Tibial artery (tissue), 4 donors: ENCODE results near the gene ZNF516.

ENCODE experiments used
- DNase-seq, 2 donors: peaks; one replicate each; pipeline ENCODE4 v3.0.0-alpha.2; 2019
- H3K27ac ChIP-seq, 2 donors: fragments of 200-600 bp; sonication (generic) in 1 of 2; 1 replicate in 1 of 2; 2 replicates in 1 of 2; pipeline ENCODE4 v1.5.1; 2018 to 2019; ENCODE audit warnings: mild to moderate bottlenecking in 1 of 2
- H3K27me3 ChIP-seq, 2 donors: fragments of 200-600 bp; sonication (generic) in 1 of 2; one replicate each; pipeline versions ENCODE4 v1.5.1 to v1.6.0; 2016 to 2019
- H3K36me3 ChIP-seq, 3 donors: fragments of 200-600 bp; sonication (generic) in 2 of 3; one replicate each; pipeline ENCODE4 v1.5.1; 2016 to 2019; ENCODE audit warnings: mild to moderate bottlenecking in 2 of 3
- H3K4me1 ChIP-seq, 4 donors: fragments of 200-600 bp; sonication (generic) in 2 of 4; 1 replicate in 3 of 4; 2 replicates in 1 of 4; pipeline ENCODE4 v1.5.1; 2016 to 2019
- H3K4me3 ChIP-seq, 2 donors: fragments of 200-600 bp; sonication (generic) in 1 of 2; 1 replicate in 1 of 2; 2 replicates in 1 of 2; pipeline ENCODE4 v1.5.1; 2018 to 2019; ENCODE audit warnings: mild to moderate bottlenecking in 2 of 2
- H3K9me3 ChIP-seq, 3 donors: fragments of 200-600 bp; sonication (generic) in 1 of 3; one replicate each; pipeline ENCODE4 v1.5.1; 2016 to 2019
- intact Hi-C: fragments of 100-400 bp; cut with DNase I; formaldehyde crosslinking; loops from one replicate; pipeline ENCODE4 v1.15.0; 2023; ENCODE audit warnings: low total_unique reads
- TF ChIP-seq, protein P1 (sequence below), 2 experiments: fragments of 200-600 bp in 1 of 2; fragments of 450-650 bp in 1 of 2; IDR thresholded peaks; one replicate each; pipeline ENCODE4 v1.5.1; 2017 to 2019; ENCODE audit warnings: antibody characterized with exemption in 2 of 2, mild to moderate bottlenecking in 1 of 2, moderate library complexity in 1 of 2

The ZNF516 gene

DNA sequence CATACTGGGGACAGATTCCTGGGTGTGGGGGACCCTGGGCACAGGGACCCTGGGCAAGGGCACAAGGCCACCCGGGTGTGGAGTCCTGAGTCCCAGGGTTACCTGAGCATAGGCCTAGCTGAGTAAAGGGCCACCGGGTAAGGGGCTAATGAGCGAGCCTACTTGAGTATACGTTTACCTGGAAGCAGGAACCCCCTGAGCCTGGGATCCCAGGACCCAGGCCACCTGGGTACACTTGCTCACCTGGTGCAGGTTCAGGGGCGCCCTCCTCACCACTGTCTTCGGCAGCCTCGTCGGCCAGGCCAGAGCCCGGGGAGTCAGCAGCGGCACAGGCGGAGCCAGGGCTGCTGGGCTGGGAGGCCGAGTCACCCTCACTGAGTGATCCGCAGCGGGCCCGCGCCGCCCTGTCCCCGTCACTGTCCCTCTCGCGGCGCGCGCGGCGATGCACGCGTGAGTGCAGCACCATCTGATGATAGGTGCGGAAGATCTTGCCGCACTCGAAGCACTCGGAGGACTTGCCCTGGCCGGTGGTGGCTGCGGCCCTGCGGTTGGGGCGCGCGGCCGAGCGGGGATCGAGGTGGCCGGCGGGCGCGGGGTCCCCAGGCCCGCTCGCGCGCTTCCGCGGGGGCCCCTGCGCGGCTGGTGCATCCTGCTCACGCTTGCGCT lies 53.9 kb downstream of the ZNF516 start:
- Histone ChIP-seq H3K27me3 (no peaks in the 10 kb centered on the region), H3K27ac (no peak overlapping the region), H3K9me3 (no peaks in the 10 kb centered on the region), H3K4me1 (peaks cover 0 to 13% (median 9%) of the 10 kb centered on the region in 4 donors), H3K4me3 (no peak overlapping the region), H3K36me3 (peaks cover 0 to 23% (median 21%) of the 10 kb centered on the region in 3 donors)
- intact Hi-C loops = no loop called here
- no peak for DNase-seq
- TF ChIP-seq, protein P1, sequence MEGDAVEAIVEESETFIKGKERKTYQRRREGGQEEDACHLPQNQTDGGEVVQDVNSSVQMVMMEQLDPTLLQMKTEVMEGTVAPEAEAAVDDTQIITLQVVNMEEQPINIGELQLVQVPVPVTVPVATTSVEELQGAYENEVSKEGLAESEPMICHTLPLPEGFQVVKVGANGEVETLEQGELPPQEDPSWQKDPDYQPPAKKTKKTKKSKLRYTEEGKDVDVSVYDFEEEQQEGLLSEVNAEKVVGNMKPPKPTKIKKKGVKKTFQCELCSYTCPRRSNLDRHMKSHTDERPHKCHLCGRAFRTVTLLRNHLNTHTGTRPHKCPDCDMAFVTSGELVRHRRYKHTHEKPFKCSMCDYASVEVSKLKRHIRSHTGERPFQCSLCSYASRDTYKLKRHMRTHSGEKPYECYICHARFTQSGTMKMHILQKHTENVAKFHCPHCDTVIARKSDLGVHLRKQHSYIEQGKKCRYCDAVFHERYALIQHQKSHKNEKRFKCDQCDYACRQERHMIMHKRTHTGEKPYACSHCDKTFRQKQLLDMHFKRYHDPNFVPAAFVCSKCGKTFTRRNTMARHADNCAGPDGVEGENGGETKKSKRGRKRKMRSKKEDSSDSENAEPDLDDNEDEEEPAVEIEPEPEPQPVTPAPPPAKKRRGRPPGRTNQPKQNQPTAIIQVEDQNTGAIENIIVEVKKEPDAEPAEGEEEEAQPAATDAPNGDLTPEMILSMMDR (IDR thresholded peaks at IDR 0.05) = no peak

DNA sequence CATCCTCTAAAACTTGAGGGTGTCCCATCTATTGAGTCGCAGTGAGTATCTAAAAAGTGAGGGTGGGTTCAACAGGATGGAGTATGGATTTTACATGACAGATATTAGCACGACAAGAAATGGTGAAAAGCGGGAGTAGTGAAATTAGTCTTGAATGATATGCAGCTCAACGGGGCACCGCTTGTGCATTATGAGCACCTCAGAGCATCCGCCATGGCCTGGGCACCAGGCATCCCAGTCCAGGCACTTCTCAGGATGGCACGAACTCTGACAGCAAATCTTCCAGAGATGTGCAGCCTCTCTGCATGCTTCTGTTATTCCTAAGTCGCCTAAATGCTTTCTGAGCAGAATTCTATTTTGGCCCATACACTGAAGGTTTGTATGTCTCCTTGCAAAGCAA lies 57.1 kb downstream of the ZNF516 start:
- Histone ChIP-seq H3K4me1 (no peaks in the 10 kb centered on the region), H3K36me3 (peaks cover 0 to 38% (median 26%) of the 10 kb centered on the region in 3 donors), H3K9me3 (no peaks in the 10 kb centered on the region), H3K4me3 (no peak overlapping the region), H3K27me3 (no peaks in the 10 kb centered on the region), H3K27ac (no peak overlapping the region)
- TF ChIP-seq, protein P1 (IDR thresholded peaks at IDR 0.05) = no peak
- intact Hi-C loops = no loop called here
- DNase-seq = no peak

DNA sequence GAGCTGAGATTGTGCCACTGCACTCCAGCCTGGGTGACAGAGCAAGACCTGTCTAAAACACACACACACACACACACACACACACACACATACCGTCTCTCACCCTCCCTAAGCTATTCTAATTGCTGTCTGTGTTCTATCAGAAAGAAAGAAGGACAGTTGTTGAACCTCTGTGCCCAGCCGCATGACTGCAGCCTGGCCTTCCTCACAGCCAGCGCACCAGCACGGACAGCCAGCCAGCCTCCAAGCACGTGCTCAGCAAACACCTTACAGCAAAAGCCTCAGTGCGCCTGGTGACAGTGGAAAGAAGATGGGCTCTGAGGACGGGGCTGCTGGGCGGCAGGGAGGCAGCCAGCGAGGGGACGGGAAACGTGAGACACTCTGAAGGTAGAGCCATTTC lies 58.0 kb downstream of the ZNF516 start:
- TF ChIP-seq, protein P1 (IDR thresholded peaks at IDR 0.05) = no peak
- H3K9me3 ChIP-seq = no peaks in the 10 kb centered on the region
- H3K27ac ChIP-seq = no peak overlapping the region
- intact Hi-C loops = no loop called here
- peaks cover 0 to 31% (median 17%) of the 10 kb centered on the region in 3 donors for H3K36me3 ChIP-seq
- no peaks in the 10 kb centered on the region for H3K4me1 ChIP-seq
- H3K27me3 ChIP-seq = no peaks in the 10 kb centered on the region
- H3K4me3 ChIP-seq = no peak overlapping the region
- no peak for DNase-seq

DNA sequence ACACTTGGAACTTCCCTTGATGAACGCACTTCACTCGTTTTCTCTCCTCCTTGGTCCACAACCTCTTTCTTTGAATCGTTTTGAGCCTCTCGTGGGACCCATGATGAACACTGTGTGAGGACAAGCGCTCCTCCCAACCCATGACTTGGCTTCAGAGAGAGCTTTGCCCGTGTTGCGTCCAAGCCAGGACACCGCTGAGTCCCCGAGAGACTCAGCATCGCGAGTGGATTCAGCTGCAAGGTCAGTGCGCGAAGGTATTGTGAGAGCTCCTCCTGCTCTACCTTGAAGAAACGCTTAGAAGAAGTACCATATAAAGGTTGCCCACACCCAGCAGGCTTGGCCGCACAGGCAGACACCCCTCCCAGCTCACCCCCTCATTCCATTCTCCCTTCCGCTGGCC lies 58.7 kb downstream of the ZNF516 start:
- no peaks in the 10 kb centered on the region for H3K9me3 ChIP-seq
- H3K27me3 ChIP-seq = no peaks in the 10 kb centered on the region
- no peak overlapping the region for H3K4me3 ChIP-seq
- no peak overlapping the region for H3K27ac ChIP-seq
- intact Hi-C loops = no loop called here
- no peaks in the 10 kb centered on the region for H3K4me1 ChIP-seq
- no peak for DNase-seq
- H3K36me3 ChIP-seq = peaks cover 0 to 24% (median 12%) of the 10 kb centered on the region in 3 donors
- TF ChIP-seq, protein P1 (IDR thresholded peaks at IDR 0.05) = no peak

GRCh38 chr18:76435316-76435989 lies 59.6 kb downstream of the ZNF516 start:
- Histone ChIP-seq H3K4me3 (no peak overlapping the region), H3K9me3 (no peaks in the 10 kb centered on the region), H3K27me3 (no peaks in the 10 kb centered on the region), H3K36me3 (peaks cover 0 to 17% (median 4%) of the 10 kb centered on the region in 3 donors), H3K4me1 (no peaks in the 10 kb centered on the region), H3K27ac (no peak overlapping the region)
- intact Hi-C loops = no loop called here
- DNase-seq = no peak
- TF ChIP-seq, protein P1 (IDR thresholded peaks at IDR 0.05) = no peak
